Activated T-helper 17 cell treated with anti-CD3 and anti-CD28 coated beads, Interleukin-2, amount 50 U/mL, for 72 hours (primary cell): ENCODE data around the gene EDRF1. TPM values are rescaled to one million over a fixed set of nuclear protein-coding genes. Genes with fewer than 3 reads are reported as not detected.
A peak's percentile ranks its signal among the peaks of the same experiment; 100 is the strongest.

Source experiments
- ATAC-seq: fragments of 150-1000 bp; cut with Tn5 transposase; replicated peaks from 2 replicates; pipeline ENCODE4 v1.10.0; 2021; ENCODE audit warnings: mild to moderate bottlenecking, moderate library complexity
- H3K27ac Mint-ChIP-seq: one replicate; pipeline ENCODE4 v1.8.0; 2022; ENCODE audit warnings: mixed read lengths
- H3K27me3 Mint-ChIP-seq: one replicate; pipeline ENCODE4 v1.8.0; 2022; ENCODE audit warnings: mixed read lengths
- H3K36me3 Mint-ChIP-seq: one replicate; pipeline ENCODE4 v1.8.0; 2022; ENCODE audit warnings: low read depth, mild to moderate bottlenecking, mixed read lengths
- H3K4me1 Mint-ChIP-seq: one replicate; pipeline ENCODE4 v1.8.0; 2022; ENCODE audit warnings: mixed read lengths
- H3K4me3 Mint-ChIP-seq: one replicate; pipeline ENCODE4 v1.8.0; 2022; ENCODE audit warnings: mild to moderate bottlenecking, mixed read lengths
- H3K9me3 Mint-ChIP-seq: one replicate; pipeline ENCODE4 v1.8.0; 2022; ENCODE audit warnings: mixed read lengths
- total RNA-seq, 2 donors: library from RNA; stranded (reverse); gene quantifications; one replicate each; pipeline ENCODE4 v1.2.3, GENCODE V29; 2022

The EDRF1 gene
- total RNA-seq, 2 donors from 2014 or later = 35.9 to 38.0 TPM

DNA sequence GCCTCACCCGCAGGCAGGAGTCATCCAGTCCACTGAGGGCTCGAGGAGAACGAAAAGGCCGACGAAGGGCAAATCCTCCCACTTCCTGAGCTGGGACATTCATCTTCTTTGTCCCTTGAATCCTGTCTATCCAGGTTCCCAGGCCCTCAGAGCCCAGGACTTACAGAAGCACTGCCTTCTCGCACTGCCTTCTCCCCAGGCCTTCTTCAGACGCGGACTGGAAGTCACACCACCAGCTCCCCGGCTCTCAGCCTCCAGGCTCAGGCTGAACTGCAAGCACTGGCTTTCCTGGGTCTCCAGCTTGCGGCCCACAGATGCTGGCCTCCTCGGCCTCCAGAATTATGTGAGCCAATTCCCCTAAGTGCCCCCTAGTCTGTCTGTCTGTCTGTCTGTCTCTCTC, 62.5 kb downstream of the EDRF1 start:
- H3K4me1 Mint-ChIP-seq = peaks cover 5% of the 10 kb centered on the region
- no peaks in the 10 kb centered on the region for H3K36me3 Mint-ChIP-seq
- no peak overlapping the region for H3K27ac Mint-ChIP-seq
- H3K9me3 Mint-ChIP-seq = no peaks in the 10 kb centered on the region
- no peak overlapping the region for H3K4me3 Mint-ChIP-seq
- peaks cover 3% of the 10 kb centered on the region for H3K27me3 Mint-ChIP-seq
- no peak for ATAC-seq

DNA sequence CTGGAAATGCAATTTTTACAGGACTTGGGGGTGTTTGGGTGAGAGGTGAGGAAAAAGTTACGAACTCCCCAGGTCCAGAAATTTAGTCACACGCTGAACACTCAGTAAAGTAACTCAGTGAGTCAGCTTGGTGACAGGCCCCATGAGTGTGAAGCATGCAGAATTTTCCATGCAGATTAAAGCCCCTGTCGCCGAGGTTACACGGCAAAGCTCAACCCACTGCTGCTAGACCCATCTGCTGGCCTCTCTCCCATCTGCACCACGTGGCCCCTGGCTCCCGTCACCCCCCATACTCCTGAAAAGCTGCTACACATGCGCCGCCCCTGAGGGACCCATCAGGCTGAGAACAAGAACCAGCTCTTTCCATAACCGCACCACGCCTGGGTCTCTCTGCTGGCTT, 63.1 kb downstream of the EDRF1 start:
- Mint-ChIP-seq H3K36me3 (no peaks in the 10 kb centered on the region), H3K27me3 (peaks cover 3% of the 10 kb centered on the region), H3K9me3 (no peaks in the 10 kb centered on the region), H3K4me1 (peaks cover 9% of the 10 kb centered on the region), H3K4me3 (no peak overlapping the region), H3K27ac (no peak overlapping the region)
- ATAC-seq = no peak

DNA sequence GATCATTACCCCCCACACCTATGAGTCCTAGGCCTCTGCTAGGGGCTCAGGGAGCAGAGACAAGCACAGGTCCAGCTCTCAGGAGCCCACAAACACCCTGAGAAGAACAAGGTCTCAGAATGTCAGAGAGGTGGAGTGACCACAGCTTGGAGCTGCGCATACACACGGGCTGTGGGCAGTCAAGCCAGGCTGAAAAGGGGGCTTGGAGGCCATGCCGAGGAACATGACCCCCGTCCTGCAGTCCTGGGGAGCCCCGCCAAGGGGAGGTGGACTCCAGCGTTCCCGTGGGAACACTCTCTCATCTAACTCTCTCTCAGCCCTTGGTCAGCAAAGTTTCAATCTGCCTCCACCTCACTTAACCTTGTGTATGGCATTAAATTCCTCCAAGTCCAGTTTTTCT, 63.9 kb downstream of the EDRF1 start:
- Mint-ChIP-seq H3K27ac (no peak overlapping the region), H3K4me1 (peaks cover 9% of the 10 kb centered on the region), H3K9me3 (no peaks in the 10 kb centered on the region), H3K4me3 (no peak overlapping the region), H3K27me3 (peaks cover under 1% of the 10 kb centered on the region), H3K36me3 (no peaks in the 10 kb centered on the region)
- no peak for ATAC-seq

DNA sequence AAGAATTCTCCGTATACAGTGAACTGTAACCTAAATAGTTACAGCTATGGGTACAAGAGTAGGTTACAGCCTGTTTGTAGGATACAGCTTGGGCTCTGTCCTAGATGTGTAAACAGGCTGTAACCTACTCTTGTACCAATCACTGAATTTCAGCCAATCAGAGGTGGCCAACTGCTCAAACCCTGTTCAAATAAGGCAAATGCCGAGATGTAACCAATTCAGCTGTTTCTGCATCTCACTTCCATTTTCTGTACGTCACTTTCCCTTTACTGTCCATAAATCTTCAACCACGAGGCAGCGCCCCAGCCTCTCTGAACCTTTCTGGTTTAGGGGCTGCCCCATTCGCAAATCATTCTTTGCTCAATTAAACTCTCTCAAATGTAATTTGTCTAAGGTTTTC, 64.4 kb downstream of the EDRF1 start:
- Mint-ChIP-seq H3K27me3 (no peaks in the 10 kb centered on the region), H3K36me3 (no peaks in the 10 kb centered on the region), H3K27ac (no peak overlapping the region), H3K4me3 (no peak overlapping the region), H3K4me1 (peaks cover 9% of the 10 kb centered on the region), H3K9me3 (no peaks in the 10 kb centered on the region)
- no peak for ATAC-seq

- H3K27me3 Mint-ChIP-seq = no peaks in the 10 kb centered on the region
Observed at GRCh38 chr10:125785791-125786190, 66.3 kb downstream of the EDRF1 start.

GRCh38 chr10:125788156-125789034, 68.9 kb downstream of the EDRF1 start:
- Mint-ChIP-seq H3K4me3 (no peak overlapping the region), H3K4me1 (peaks cover 5% of the 10 kb centered on the region), H3K27me3 (no peaks in the 10 kb centered on the region), H3K36me3 (peaks cover 27% of the 10 kb centered on the region), H3K9me3 (no peaks in the 10 kb centered on the region), H3K27ac (peak overlapping the region; percentile 62)
- ATAC-seq = peak; percentile 62

More at GRCh38 chr10:125785791-125786190, 66.3 kb downstream of the EDRF1 start:
- H3K27ac Mint-ChIP-seq = no peak overlapping the region
- ATAC-seq = no peak
- H3K4me3 Mint-ChIP-seq = no peak overlapping the region
- H3K36me3 Mint-ChIP-seq = peaks cover 4% of the 10 kb centered on the region
- no peaks in the 10 kb centered on the region for H3K9me3 Mint-ChIP-seq
- peaks cover 9% of the 10 kb centered on the region for H3K4me1 Mint-ChIP-seq

GRCh38 chr10:125792342-125793300, 73.1 kb downstream of the EDRF1 start:
- H3K36me3 Mint-ChIP-seq = peaks cover 52% of the 10 kb centered on the region
- ATAC-seq = no peak
- H3K4me1 Mint-ChIP-seq = no peaks in the 10 kb centered on the region
- H3K9me3 Mint-ChIP-seq = no peaks in the 10 kb centered on the region
- no peak overlapping the region for H3K27ac Mint-ChIP-seq
- H3K4me3 Mint-ChIP-seq = no peak overlapping the region
- no peaks in the 10 kb centered on the region for H3K27me3 Mint-ChIP-seq

GRCh38 chr10:125795128-125795527, 75.6 kb downstream of the EDRF1 start:
- Mint-ChIP-seq H3K4me3 (no peak overlapping the region), H3K9me3 (no peaks in the 10 kb centered on the region), H3K27ac (no peak overlapping the region), H3K27me3 (no peaks in the 10 kb centered on the region), H3K36me3 (peaks cover 49% of the 10 kb centered on the region), H3K4me1 (no peaks in the 10 kb centered on the region)
- ATAC-seq = no peak

GRCh38 chr10:125795637-125796190, 76.2 kb downstream of the EDRF1 start:
- ATAC-seq = no peak
- H3K27me3 Mint-ChIP-seq = no peaks in the 10 kb centered on the region
- H3K4me3 Mint-ChIP-seq = no peak overlapping the region
- no peaks in the 10 kb centered on the region for H3K9me3 Mint-ChIP-seq
- H3K27ac Mint-ChIP-seq = no peak overlapping the region
- H3K36me3 Mint-ChIP-seq = peaks cover 47% of the 10 kb centered on the region
- H3K4me1 Mint-ChIP-seq = no peaks in the 10 kb centered on the region

- Mint-ChIP-seq H3K4me1 (no peaks in the 10 kb centered on the region), H3K27me3 (no peaks in the 10 kb centered on the region), H3K36me3 (peaks cover 34% of the 10 kb centered on the region), H3K4me3 (no peak overlapping the region), H3K27ac (no peak overlapping the region), H3K9me3 (no peaks in the 10 kb centered on the region)
- no peak for ATAC-seq
Observed at GRCh38 chr10:125797424-125797823, 77.9 kb downstream of the EDRF1 start.

- H3K27me3 Mint-ChIP-seq = no peaks in the 10 kb centered on the region
- no peak overlapping the region for H3K4me3 Mint-ChIP-seq
- no peaks in the 10 kb centered on the region for H3K4me1 Mint-ChIP-seq
- peaks cover 28% of the 10 kb centered on the region for H3K36me3 Mint-ChIP-seq
- no peak for ATAC-seq
- no peaks in the 10 kb centered on the region for H3K9me3 Mint-ChIP-seq
- H3K27ac Mint-ChIP-seq = no peak overlapping the region
Observed at GRCh38 chr10:125797994-125798662, 78.6 kb downstream of the EDRF1 start.

DNA sequence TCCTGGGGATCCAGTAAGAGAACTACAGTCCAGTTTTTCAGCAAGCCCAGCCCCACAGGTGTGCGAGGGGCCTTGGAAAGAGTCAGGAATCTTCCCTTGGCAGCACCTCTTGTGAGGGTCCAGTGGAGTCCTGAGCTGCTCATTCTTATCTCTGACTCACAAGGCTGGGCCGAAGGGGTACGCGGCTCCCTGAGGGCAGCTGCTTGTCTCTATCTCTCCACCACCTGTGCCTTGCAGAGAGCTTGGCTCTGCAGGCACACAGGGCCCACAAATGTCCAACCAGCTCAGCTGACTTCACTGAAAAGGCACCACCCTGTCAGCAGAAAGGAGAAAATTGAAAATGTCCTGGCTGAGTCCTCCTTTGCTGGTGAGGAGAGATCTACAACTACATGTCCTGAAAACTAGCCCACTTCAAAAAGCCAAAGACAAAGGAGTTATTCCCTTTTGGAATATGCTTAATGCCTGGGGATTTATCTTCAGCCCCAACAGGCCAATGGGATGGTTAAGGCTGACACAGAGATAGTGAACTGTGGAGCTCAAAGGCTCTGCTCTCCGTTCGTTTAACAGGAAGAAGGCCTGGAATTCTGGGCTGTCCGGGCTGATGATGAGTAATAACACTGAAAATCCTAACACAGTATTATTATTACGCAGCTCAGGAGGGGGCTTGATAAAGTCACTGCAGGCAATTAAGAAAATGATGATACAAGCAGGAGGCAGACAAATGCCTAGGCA, 80.1 kb downstream of the EDRF1 start:
- Mint-ChIP-seq H3K9me3 (no peaks in the 10 kb centered on the region), H3K4me3 (no peak overlapping the region), H3K4me1 (no peaks in the 10 kb centered on the region), H3K27ac (no peak overlapping the region), H3K27me3 (no peaks in the 10 kb centered on the region), H3K36me3 (peaks cover 13% of the 10 kb centered on the region)
- ATAC-seq = no peak

DNA sequence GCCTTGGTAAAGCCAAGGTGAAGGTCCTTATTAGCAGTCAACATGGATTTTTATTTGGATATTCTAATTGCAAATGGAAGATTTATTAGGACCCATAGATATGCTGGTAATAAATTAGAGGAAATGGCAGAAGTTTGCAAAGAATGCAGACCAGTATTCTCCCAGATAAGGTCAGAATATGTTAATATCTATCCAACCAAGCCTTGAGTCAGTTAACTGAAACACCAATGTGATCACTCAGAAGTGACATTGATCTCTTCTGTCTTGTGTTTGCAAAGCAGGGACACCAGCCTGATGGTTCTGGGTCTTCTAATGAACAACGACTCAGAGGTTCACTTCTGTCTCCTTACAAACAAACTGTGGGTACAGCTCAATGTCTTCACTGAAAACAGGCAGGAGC, 82.1 kb downstream of the EDRF1 start:
- Mint-ChIP-seq H3K27me3 (no peaks in the 10 kb centered on the region), H3K27ac (no peak overlapping the region), H3K4me3 (no peak overlapping the region), H3K4me1 (no peaks in the 10 kb centered on the region), H3K9me3 (no peaks in the 10 kb centered on the region), H3K36me3 (peaks cover 18% of the 10 kb centered on the region)
- ATAC-seq = no peak
